ENCODE results near the gene FBXL3.

FBXL3 gene

GRCh38 chr13:77026861-77027621, at the start of gene FBXL3:
TSS of gene FBXL3 (minus strand) at chr13:77027159. CDS start at chr13:77021860, 5,299 bp downstream.
- DNase-seq (ENCODE audit: low read depth in 2 of 2): peak; percentile 61 to 71

- DNase-seq (ENCODE audit: low read depth in 2 of 2): no peak
These were observed 40.6 kb upstream of the FBXL3 start for GRCh38 chr13:77067519-77067918.

GRCh38 chr13:77065461-77066147, 38.6 kb upstream of the FBXL3 start:
- no peak for DNase-seq (ENCODE audit: low read depth in 2 of 2)

- no peak for DNase-seq (ENCODE audit: low read depth in 2 of 2)
These were observed 35.1 kb upstream of the FBXL3 start for GRCh38 chr13:77062097-77062496.

GRCh38 chr13:77061362-77061761, 34.4 kb upstream of the FBXL3 start:
- DNase-seq (ENCODE audit: low read depth in 2 of 2): no peak

- no peak for DNase-seq (ENCODE audit: low read depth in 2 of 2)
These were observed 29.9 kb upstream of the FBXL3 start for GRCh38 chr13:77056886-77057285.

- DNase-seq (ENCODE audit: low read depth in 2 of 2): no peak
These were observed 29.4 kb upstream of the FBXL3 start for GRCh38 chr13:77056382-77056781.

- no peak for DNase-seq (ENCODE audit: low read depth in 2 of 2)
These were observed 28.2 kb upstream of the FBXL3 start for GRCh38 chr13:77055158-77055557.

GRCh38 chr13:77053192-77053591, 26.2 kb upstream of the FBXL3 start:
- DNase-seq (ENCODE audit: low read depth in 2 of 2): no peak

- no peak for DNase-seq (ENCODE audit: low read depth in 2 of 2)
These were observed 21.7 kb upstream of the FBXL3 start for GRCh38 chr13:77048681-77049080.

- DNase-seq (ENCODE audit: low read depth in 2 of 2): no peak
These were observed 20.8 kb upstream of the FBXL3 start for GRCh38 chr13:77047649-77048343.

GRCh38 chr13:77042566-77043177, 15.7 kb upstream of the FBXL3 start:
- DNase-seq (ENCODE audit: low read depth in 2 of 2): no peak

GRCh38 chr13:77040835-77041234, 13.9 kb upstream of the FBXL3 start:
- DNase-seq (ENCODE audit: low read depth in 2 of 2): no peak

GRCh38 chr13:77040076-77040475, 13.1 kb upstream of the FBXL3 start:
- DNase-seq (ENCODE audit: low read depth in 2 of 2): no peak

- DNase-seq (ENCODE audit: low read depth in 2 of 2): no peak
These were observed 12.0 kb upstream of the FBXL3 start for GRCh38 chr13:77038907-77039480.

GRCh38 chr13:77036279-77036678, 9.3 kb upstream of the FBXL3 start:
- DNase-seq (ENCODE audit: low read depth in 2 of 2): no peak

- DNase-seq (ENCODE audit: low read depth in 2 of 2): no peak
These were observed 7.9 kb upstream of the FBXL3 start for GRCh38 chr13:77034881-77035280.

GRCh38 chr13:77033717-77034302, 6.9 kb upstream of the FBXL3 start:
- DNase-seq (ENCODE audit: low read depth in 2 of 2): no peak

GRCh38 chr13:77031656-77032243, 4.8 kb upstream of the FBXL3 start:
- DNase-seq (ENCODE audit: low read depth in 2 of 2): no peak

- DNase-seq (ENCODE audit: low read depth in 2 of 2): no peak
These were observed 2.5 kb upstream of the FBXL3 start for GRCh38 chr13:77029436-77029835.

- no peak for DNase-seq (ENCODE audit: low read depth in 2 of 2)
These were observed 1.2 kb upstream of the FBXL3 start for GRCh38 chr13:77028202-77028601.
